ENCODE data around the gene WWOX.

WWOX gene

GRCh38 chr16:78984324-78984723 lies 884.9 kb downstream of the WWOX start:
- no peak for DNase-seq

GRCh38 chr16:78984887-78985464 lies 885.5 kb downstream of the WWOX start:
- DNase-seq: no peak

GRCh38 chr16:78985716-78986605 lies 886.5 kb downstream of the WWOX start:
- DNase-seq: no peak

GRCh38 chr16:78987666-78988065 lies 888.2 kb downstream of the WWOX start:
- DNase-seq: no peak

GRCh38 chr16:78988361-78988969 lies 889.0 kb downstream of the WWOX start:
- no peak for DNase-seq

GRCh38 chr16:78990309-78990701 lies 890.9 kb downstream of the WWOX start:
- DNase-seq: no peak

- no peak for DNase-seq
These were observed 892.5 kb downstream of the WWOX start for GRCh38 chr16:78992001-78992400.

- no peak for DNase-seq
These were observed 893.9 kb downstream of the WWOX start for GRCh38 chr16:78993346-78993745.

- DNase-seq: no peak
These were observed 894.8 kb downstream of the WWOX start for GRCh38 chr16:78994135-78994745.

GRCh38 chr16:78995441-78995840 lies 896.0 kb downstream of the WWOX start:
- DNase-seq: no peak

GRCh38 chr16:78996790-78997189 lies 897.3 kb downstream of the WWOX start:
- no peak for DNase-seq

GRCh38 chr16:78998879-78999278 lies 899.4 kb downstream of the WWOX start:
- no peak for DNase-seq

GRCh38 chr16:79001156-79001967 lies 901.9 kb downstream of the WWOX start:
- no peak for DNase-seq

GRCh38 chr16:79003026-79003609 lies 903.7 kb downstream of the WWOX start:
- no peak for DNase-seq

GRCh38 chr16:79004309-79004708 lies 904.9 kb downstream of the WWOX start:
- no peak for DNase-seq

- no peak for DNase-seq
These were observed 905.6 kb downstream of the WWOX start for GRCh38 chr16:79005096-79005495.

- DNase-seq: no peak
These were observed 906.8 kb downstream of the WWOX start for GRCh38 chr16:79006206-79006605.

- DNase-seq: no peak
These were observed 907.3 kb downstream of the WWOX start for GRCh38 chr16:79006765-79007164.

GRCh38 chr16:79007614-79008013 lies 908.2 kb downstream of the WWOX start:
- DNase-seq: peak in 1 of 5 donors; percentile 64

GRCh38 chr16:79008036-79008868 lies 908.8 kb downstream of the WWOX start:
- peak in 1 of 5 donors; percentile 26 for DNase-seq

- DNase-seq: no peak
These were observed 909.4 kb downstream of the WWOX start for GRCh38 chr16:79008869-79009179.

All from T-helper 1 cell (primary cell).